Endothelial cell of umbilical vein (primary cell): Measurements from ENCODE around the gene SNIP1. TPM values are rescaled to one million over a fixed set of nuclear protein-coding genes. Genes with fewer than 3 reads are reported as not detected.

Experiments used
- BruUV-seq: library from RNA; stranded (reverse); fragments of 400-500 nt; replicated peaks from 2 replicates; lab custom pipeline; 2021; lab: Mats Ljungman, UMichigan
- CTCF ChIA-PET: fragments of 300-600, 350-600 bp; sonication (Branson Sonifier 250); formaldehyde crosslinking; loops from one replicate; lab custom pipeline; 2021; ENCODE audit warnings: antibody characterized with exemption, inconsistent platforms; lab: Charles Lee
- POLR2A ChIA-PET: fragments of 300-600, 350-600 bp; sonication (Branson Sonifier 250); formaldehyde crosslinking; loops from one replicate; lab custom pipeline; 2021; ENCODE audit warnings: antibody characterized with exemption, inconsistent platforms; lab: Charles Lee
- DNase-seq: peaks from one replicate; pipeline ENCODE4 v3.0.0-alpha.2; 2011; ENCODE audit warnings: low read depth, low spot score
- FAIRE-seq: peaks from 2 replicates; lab custom pipeline; 2011; peaks lifted over from hg19 to GRCh38; lab: Jason Lieb, UNC
- H2AFZ ChIP-seq: 2 replicates; pipeline ENCODE4 v1.6.0; 2012; ENCODE audit warnings: low read depth, low read length, control low read depth, inconsistent platforms
- H3K27ac ChIP-seq: 2 replicates; pipeline ENCODE4 v1.5.1; 2011; ENCODE audit warnings: low read depth, mild to moderate bottlenecking, control low read depth, low read length, moderate library complexity; ENCODE audit not compliant: insufficient read depth
- H3K27me3 ChIP-seq, 2 experiments: 2 replicates each; pipeline versions ENCODE4 v1.6.0 to v1.6.1; 2011; ENCODE audit warnings: low read length in 2 of 2, mixed read lengths in 1 of 2; ENCODE audit not compliant: control insufficient read depth in 2 of 2, insufficient read depth in 2 of 2
- H3K36me3 ChIP-seq, 2 experiments: 2 replicates in 1 of 2; 3 replicates in 1 of 2; pipeline ENCODE4 v1.5.1; 2011; ENCODE audit warnings: low read length in 2 of 2, mild to moderate bottlenecking in 1 of 2, moderate library complexity in 1 of 2; ENCODE audit not compliant: control insufficient read depth in 2 of 2, insufficient read depth in 2 of 2; ENCODE audit errors: extremely low read depth in 1 of 2
- H3K4me1 ChIP-seq: 3 replicates; pipeline ENCODE4 v1.5.1; 2011; ENCODE audit warnings: mild to moderate bottlenecking, low read length; ENCODE audit not compliant: control insufficient read depth, insufficient read depth; ENCODE audit errors: extremely low read depth
- H3K4me2 ChIP-seq: 2 replicates; pipeline ENCODE4 v1.6.1; 2011; ENCODE audit warnings: low read length, control low read depth, mixed read lengths; ENCODE audit not compliant: insufficient read depth
- H3K4me3 ChIP-seq, 3 experiments: fragments of 200-600 bp in 1 of 3; sonication (generic), shearing (Covaris generic) in 1 of 3; replicated peaks in 1 of 3; 2 replicates each; pipeline ENCODE4 v1.5.1; 2011 to 2016; ENCODE audit warnings: control low read depth in 3 of 3, low read length in 3 of 3, mild to moderate bottlenecking in 2 of 3, inconsistent platforms in 1 of 3, low read depth in 1 of 3, moderate library complexity in 1 of 3; ENCODE audit not compliant: insufficient read depth in 1 of 3
- H3K79me2 ChIP-seq: 2 replicates; pipeline ENCODE4 v1.6.0; 2012; ENCODE audit warnings: low read length, inconsistent platforms; ENCODE audit not compliant: control insufficient read depth, insufficient read depth
- H3K9ac ChIP-seq: replicated peaks from 2 replicates; pipeline ENCODE3; 2011; ENCODE audit warnings: low read length, control low read depth; ENCODE audit not compliant: insufficient read depth; ENCODE audit errors: extremely low read depth
- H3K9me1 ChIP-seq: replicated peaks from 3 replicates; pipeline ENCODE4 v1.6.0; 2011; ENCODE audit warnings: mild to moderate bottlenecking, low read length; ENCODE audit not compliant: control insufficient read depth, insufficient read depth; ENCODE audit errors: extremely low read depth
- H3K9me3 ChIP-seq: replicated peaks from 2 replicates; pipeline ENCODE4 v1.5.1; 2012; ENCODE audit warnings: low read length, inconsistent platforms; ENCODE audit not compliant: control insufficient read depth, insufficient read depth
- H4K20me1 ChIP-seq: replicated peaks from 2 replicates; pipeline ENCODE3; 2011; ENCODE audit warnings: mild to moderate bottlenecking, low read length; ENCODE audit not compliant: control insufficient read depth, insufficient read depth; ENCODE audit errors: extremely low read depth
- CTCF ChIP-seq, 2 donors: IDR thresholded peaks; 1 replicate in 1 of 2; 2 replicates in 1 of 2; pipeline ENCODE4 v1.5.1; 2011; ENCODE audit warnings: low read length in 2 of 2, mild to moderate bottlenecking in 2 of 2, moderate library complexity in 2 of 2, control low read depth in 1 of 2, inconsistent platforms in 1 of 2, low read depth in 1 of 2; ENCODE audit not compliant: insufficient read depth in 1 of 2; ENCODE audit errors: extremely low read depth in 1 of 2
- EZH2 ChIP-seq: IDR thresholded peaks from 2 replicates; pipeline ENCODE4 v1.6.1; 2012; ENCODE audit warnings: borderline replicate concordance, low read depth, mild to moderate bottlenecking, moderate library complexity, low read length, inconsistent platforms; ENCODE audit not compliant: severe bottlenecking
- FOS ChIP-seq: IDR thresholded peaks from 2 replicates; pipeline ENCODE4 v1.6.1; 2011; ENCODE audit warnings: mild to moderate bottlenecking, low read length, moderate library complexity, borderline replicate concordance; ENCODE audit not compliant: insufficient read depth
- GATA2 ChIP-seq: IDR thresholded peaks from 2 replicates; pipeline ENCODE4 v1.7.0; 2011; ENCODE audit warnings: low read depth, mild to moderate bottlenecking, moderate library complexity, mixed read lengths, low read length; ENCODE audit not compliant: insufficient read length, insufficient read depth
- JUN ChIP-seq: IDR thresholded peaks from 2 replicates; pipeline ENCODE4 v1.6.1; 2011; ENCODE audit warnings: borderline replicate concordance, low read depth; ENCODE audit not compliant: insufficient read length, insufficient read depth
- MAX ChIP-seq: IDR thresholded peaks from 2 replicates; pipeline ENCODE4 v1.6.1; 2011; ENCODE audit not compliant: insufficient read depth, insufficient read length
- MYC ChIP-seq: IDR thresholded peaks from one replicate; pipeline ENCODE4 v1.6.1; 2011; ENCODE audit warnings: mild to moderate bottlenecking, low read depth, low read length
- POLR2A ChIP-seq: IDR thresholded peaks from 2 replicates; pipeline ENCODE4 v1.6.1; 2012; ENCODE audit warnings: low read depth, mild to moderate bottlenecking, control low read depth, low read length
- POLR2AphosphoS5 ChIP-seq: IDR thresholded peaks from 2 replicates; pipeline ENCODE4 v1.6.1; 2012; ENCODE audit warnings: low read depth, mild to moderate bottlenecking, control low read depth, low read length, moderate library complexity; ENCODE audit not compliant: insufficient read depth
- dilution Hi-C: fragments of 300-500 bp; cut with MboI; formaldehyde crosslinking; loops from one replicate; pipeline ENCODE4 v1.15.0; 2019; ENCODE audit warnings: low sequenced_read_pairs; ENCODE audit not compliant: extremely low pct_ligation_motif_present
- intact Hi-C: fragments of 100-400 bp; cut with micrococcal nuclease; formaldehyde crosslinking; loops from one replicate; pipeline ENCODE4 v1.10.0; 2022
- polyA plus RNA-seq, 4 experiments: library from polyadenylated mRNA; depleted of rRNA in 3 of 4; stranded (reverse) in 3 of 4; unstranded in 1 of 4; fragments of >200 nt; gene quantifications; 2 replicates each; pipeline versions ENCODE4 v1.2.1 to v1.2.3, GENCODE V29; 2011 to 2012; ENCODE audit warnings: missing spikeins in 1 of 4
- total RNA-seq: library from RNA; stranded (reverse); gene quantifications from 2 replicates; pipeline ENCODE4 v1.2.3, GENCODE V29; 2021

Gene SNIP1
- total and polyA plus RNA-seq, 2 donors (not counting 3 experiments of a cell fraction or from before 2014, with no cell fraction given): 3.7 to 18.4 TPM

GRCh38 chr1:37544530-37544929, 9.6 kb downstream of the SNIP1 start:
- no peak for TF ChIP-seq FOS
- no peak for TF ChIP-seq POLR2AphosphoS5
- no peak for TF ChIP-seq CTCF (IDR thresholded peaks at IDR 0.05; ENCODE audit: extremely low read depth in 1 of 2, insufficient read depth in 1 of 2, low read depth in 1 of 2, low read length in 2 of 2)
- no peak for TF ChIP-seq JUN
- TF ChIP-seq MYC: no peak
- no peak for TF ChIP-seq MAX
- no peak for TF ChIP-seq POLR2A
- no peak for TF ChIP-seq GATA2
- TF ChIP-seq EZH2: no peak
- Histone ChIP-seq H3K27me3 (no peaks in the 10 kb centered on the region), H3K79me2 (peaks cover 4% of the 10 kb centered on the region), H3K4me3 (no peak overlapping the region), H3K9ac (no peak overlapping the region), H3K9me3 (no peaks in the 10 kb centered on the region), H3K27ac (no peak overlapping the region), H3K9me1 (no peaks in the 10 kb centered on the region), H3K4me2 (no peak overlapping the region), H3K4me1 (no peaks in the 10 kb centered on the region), H3K36me3 (peaks cover 10 to 18% of the 10 kb centered on the region in 2 experiments), H4K20me1 (no peaks in the 10 kb centered on the region), H2AFZ (no peak overlapping the region)
- no TSS peak for BruUV-seq
- intact Hi-C loops: no loop called here
- dilution Hi-C loops: no loop called here
- CTCF ChIA-PET: interaction anchor here (1.2 kb wide), 1 partner anchor 31 kb away, joined by 3 read pairs; no protein-coding TSS in a partner anchor
- FAIRE-seq: no peak
- POLR2A ChIA-PET: no interaction called here
- DNase-seq: no peak
